ENCODE results near the gene SKA1. TPM values are rescaled to one million over a fixed set of nuclear protein-coding genes. Genes with fewer than 3 reads are reported as not detected.

Gene SKA1
- total RNA-seq, 1 experiment from 2014 or later = 18.1 TPM

- POLR2A ChIA-PET = no interaction called here
- Mint-ChIP-seq H3K36me3 (no peaks in the 10 kb centered on the region), H3K27me3 (ENCODE audit: low read depth) (peaks cover 2% of the 10 kb centered on the region), H3K4me1 (peaks cover 11% of the 10 kb centered on the region), H3K9me3 (no peaks in the 10 kb centered on the region), H3K4me3 (no peak overlapping the region), H3K27ac (no peak overlapping the region)
- CTCF ChIA-PET = interaction anchor here (0.6 to 1.3 kb wide), 3 partner anchors 69 to 153 kb away, joined by 3 to 6 read pairs (median 5); no protein-coding TSS in a partner anchor
- ATAC-seq = no peak
- DNase-seq (ENCODE audit: low spot score) = no peak
- no peak for TF ChIP-seq ELF4 (CRISPR knock-in tag; IDR thresholded peaks at IDR 0.05; ENCODE audit: low read depth)
- TF ChIP-seq, protein P1, sequence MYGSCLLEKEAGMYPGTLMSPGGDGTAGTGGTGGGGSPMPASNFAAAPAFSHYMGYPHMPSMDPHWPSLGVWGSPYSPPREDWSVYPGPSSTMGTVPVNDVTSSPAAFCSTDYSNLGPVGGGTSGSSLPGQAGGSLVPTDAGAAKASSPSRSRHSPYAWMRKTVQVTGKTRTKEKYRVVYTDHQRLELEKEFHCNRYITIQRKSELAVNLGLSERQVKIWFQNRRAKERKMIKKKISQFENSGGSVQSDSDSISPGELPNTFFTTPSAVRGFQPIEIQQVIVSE (CRISPR knock-in tag; IDR thresholded peaks at IDR 0.05; ENCODE audit: borderline replicate concordance) = no peak
- TF ChIP-seq RELA (CRISPR knock-in tag; IDR thresholded peaks at IDR 0.05; ENCODE audit: borderline replicate concordance) = no peak
- TF ChIP-seq ZNF423 (CRISPR knock-in tag; IDR thresholded peaks at IDR 0.05) = no peak
- no peak for TF ChIP-seq RORB (CRISPR knock-in tag; IDR thresholded peaks at IDR 0.05)
- TF ChIP-seq, protein P2, sequence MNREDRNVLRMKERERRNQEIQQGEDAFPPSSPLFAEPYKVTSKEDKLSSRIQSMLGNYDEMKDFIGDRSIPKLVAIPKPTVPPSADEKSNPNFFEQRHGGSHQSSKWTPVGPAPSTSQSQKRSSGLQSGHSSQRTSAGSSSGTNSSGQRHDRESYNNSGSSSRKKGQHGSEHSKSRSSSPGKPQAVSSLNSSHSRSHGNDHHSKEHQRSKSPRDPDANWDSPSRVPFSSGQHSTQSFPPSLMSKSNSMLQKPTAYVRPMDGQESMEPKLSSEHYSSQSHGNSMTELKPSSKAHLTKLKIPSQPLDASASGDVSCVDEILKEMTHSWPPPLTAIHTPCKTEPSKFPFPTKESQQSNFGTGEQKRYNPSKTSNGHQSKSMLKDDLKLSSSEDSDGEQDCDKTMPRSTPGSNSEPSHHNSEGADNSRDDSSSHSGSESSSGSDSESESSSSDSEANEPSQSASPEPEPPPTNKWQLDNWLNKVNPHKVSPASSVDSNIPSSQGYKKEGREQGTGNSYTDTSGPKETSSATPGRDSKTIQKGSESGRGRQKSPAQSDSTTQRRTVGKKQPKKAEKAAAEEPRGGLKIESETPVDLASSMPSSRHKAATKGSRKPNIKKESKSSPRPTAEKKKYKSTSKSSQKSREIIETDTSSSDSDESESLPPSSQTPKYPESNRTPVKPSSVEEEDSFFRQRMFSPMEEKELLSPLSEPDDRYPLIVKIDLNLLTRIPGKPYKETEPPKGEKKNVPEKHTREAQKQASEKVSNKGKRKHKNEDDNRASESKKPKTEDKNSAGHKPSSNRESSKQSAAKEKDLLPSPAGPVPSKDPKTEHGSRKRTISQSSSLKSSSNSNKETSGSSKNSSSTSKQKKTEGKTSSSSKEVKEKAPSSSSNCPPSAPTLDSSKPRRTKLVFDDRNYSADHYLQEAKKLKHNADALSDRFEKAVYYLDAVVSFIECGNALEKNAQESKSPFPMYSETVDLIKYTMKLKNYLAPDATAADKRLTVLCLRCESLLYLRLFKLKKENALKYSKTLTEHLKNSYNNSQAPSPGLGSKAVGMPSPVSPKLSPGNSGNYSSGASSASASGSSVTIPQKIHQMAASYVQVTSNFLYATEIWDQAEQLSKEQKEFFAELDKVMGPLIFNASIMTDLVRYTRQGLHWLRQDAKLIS (CRISPR knock-in tag; IDR thresholded peaks at IDR 0.05; ENCODE audit: borderline replicate concordance) = no peak
- no peak for TF ChIP-seq PREB (CRISPR knock-in tag; IDR thresholded peaks at IDR 0.05; ENCODE audit: borderline replicate concordance)
- no peak for TF ChIP-seq JUN (CRISPR knock-in tag; IDR thresholded peaks at IDR 0.05)
Observed at GRCh38 chr18:50359806-50360205, 15.0 kb upstream of the SKA1 start.

- H3K27ac Mint-ChIP-seq = no peak overlapping the region
- DNase-seq (ENCODE audit: low spot score) (no peak), ATAC-seq (no peak)
- peaks cover 11% of the 10 kb centered on the region for H3K4me1 Mint-ChIP-seq
- ChIA-PET CTCF (no interaction called here), POLR2A (no interaction called here)
- no peak overlapping the region for H3K4me3 Mint-ChIP-seq
- H3K36me3 Mint-ChIP-seq = no peaks in the 10 kb centered on the region
- H3K27me3 Mint-ChIP-seq (ENCODE audit: low read depth) = peaks cover 4% of the 10 kb centered on the region
- H3K9me3 Mint-ChIP-seq = 0 out of 2 replicates have a peak, but pooled peaks cover 2% of the 10 kb centered on the region
- no peak for TF ChIP-seq KAT7 (CRISPR knock-in tag; IDR thresholded peaks at IDR 0.05; ENCODE audit: borderline replicate concordance)
- no peak for TF ChIP-seq ZNF512 (CRISPR knock-in tag; IDR thresholded peaks at IDR 0.05; ENCODE audit: borderline replicate concordance)
- TF ChIP-seq ATF6 (CRISPR knock-in tag; IDR thresholded peaks at IDR 0.05) = no peak
- no peak for TF ChIP-seq PREB (CRISPR knock-in tag; IDR thresholded peaks at IDR 0.05; ENCODE audit: borderline replicate concordance)
- TF ChIP-seq, protein P3, sequence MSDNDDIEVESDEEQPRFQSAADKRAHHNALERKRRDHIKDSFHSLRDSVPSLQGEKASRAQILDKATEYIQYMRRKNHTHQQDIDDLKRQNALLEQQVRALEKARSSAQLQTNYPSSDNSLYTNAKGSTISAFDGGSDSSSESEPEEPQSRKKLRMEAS (CRISPR knock-in tag; IDR thresholded peaks at IDR 0.05) = no peak
- TF ChIP-seq, protein P4, sequence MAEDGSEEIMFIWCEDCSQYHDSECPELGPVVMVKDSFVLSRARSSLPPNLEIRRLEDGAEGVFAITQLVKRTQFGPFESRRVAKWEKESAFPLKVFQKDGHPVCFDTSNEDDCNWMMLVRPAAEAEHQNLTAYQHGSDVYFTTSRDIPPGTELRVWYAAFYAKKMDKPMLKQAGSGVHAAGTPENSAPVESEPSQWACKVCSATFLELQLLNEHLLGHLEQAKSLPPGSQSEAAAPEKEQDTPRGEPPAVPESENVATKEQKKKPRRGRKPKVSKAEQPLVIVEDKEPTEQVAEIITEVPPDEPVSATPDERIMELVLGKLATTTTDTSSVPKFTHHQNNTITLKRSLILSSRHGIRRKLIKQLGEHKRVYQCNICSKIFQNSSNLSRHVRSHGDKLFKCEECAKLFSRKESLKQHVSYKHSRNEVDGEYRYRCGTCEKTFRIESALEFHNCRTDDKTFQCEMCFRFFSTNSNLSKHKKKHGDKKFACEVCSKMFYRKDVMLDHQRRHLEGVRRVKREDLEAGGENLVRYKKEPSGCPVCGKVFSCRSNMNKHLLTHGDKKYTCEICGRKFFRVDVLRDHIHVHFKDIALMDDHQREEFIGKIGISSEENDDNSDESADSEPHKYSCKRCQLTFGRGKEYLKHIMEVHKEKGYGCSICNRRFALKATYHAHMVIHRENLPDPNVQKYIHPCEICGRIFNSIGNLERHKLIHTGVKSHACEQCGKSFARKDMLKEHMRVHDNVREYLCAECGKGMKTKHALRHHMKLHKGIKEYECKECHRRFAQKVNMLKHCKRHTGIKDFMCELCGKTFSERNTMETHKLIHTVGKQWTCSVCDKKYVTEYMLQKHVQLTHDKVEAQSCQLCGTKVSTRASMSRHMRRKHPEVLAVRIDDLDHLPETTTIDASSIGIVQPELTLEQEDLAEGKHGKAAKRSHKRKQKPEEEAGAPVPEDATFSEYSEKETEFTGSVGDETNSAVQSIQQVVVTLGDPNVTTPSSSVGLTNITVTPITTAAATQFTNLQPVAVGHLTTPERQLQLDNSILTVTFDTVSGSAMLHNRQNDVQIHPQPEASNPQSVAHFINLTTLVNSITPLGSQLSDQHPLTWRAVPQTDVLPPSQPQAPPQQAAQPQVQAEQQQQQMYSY (CRISPR knock-in tag; IDR thresholded peaks at IDR 0.05) = no peak
- no peak for TF ChIP-seq NR3C1 (CRISPR knock-in tag; conservative IDR thresholded peaks at IDR 0.05; ENCODE audit: low read depth)
- TF ChIP-seq SOX15 (CRISPR knock-in tag; IDR thresholded peaks at IDR 0.05) = no peak
- TF ChIP-seq NFE2L1 (CRISPR knock-in tag; IDR thresholded peaks at IDR 0.05) = no peak
- TF ChIP-seq, protein P5, sequence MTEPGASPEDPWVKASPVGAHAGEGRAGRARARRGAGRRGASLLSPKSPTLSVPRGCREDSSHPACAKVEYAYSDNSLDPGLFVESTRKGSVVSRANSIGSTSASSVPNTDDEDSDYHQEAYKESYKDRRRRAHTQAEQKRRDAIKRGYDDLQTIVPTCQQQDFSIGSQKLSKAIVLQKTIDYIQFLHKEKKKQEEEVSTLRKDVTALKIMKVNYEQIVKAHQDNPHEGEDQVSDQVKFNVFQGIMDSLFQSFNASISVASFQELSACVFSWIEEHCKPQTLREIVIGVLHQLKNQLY (CRISPR knock-in tag; IDR thresholded peaks at IDR 0.05) = no peak
- TF ChIP-seq RORB (CRISPR knock-in tag; IDR thresholded peaks at IDR 0.05) = no peak
- TF ChIP-seq TCF7 (CRISPR knock-in tag; IDR thresholded peaks at IDR 0.05; ENCODE audit: low read depth) = no peak
- no peak for TF ChIP-seq MYBL2 (CRISPR knock-in tag; IDR thresholded peaks at IDR 0.05)
Observed at GRCh38 chr18:50360611-50361010, 14.2 kb upstream of the SKA1 start.

Measured in WTC11 (cell line).